ENCODE results near the gene PLPPR4. TPM values are rescaled to one million over a fixed set of nuclear protein-coding genes. Genes with fewer than 3 reads are reported as not detected.
A peak's percentile ranks its signal among the peaks of the same experiment; 100 is the strongest.

Gene PLPPR4, protein sequence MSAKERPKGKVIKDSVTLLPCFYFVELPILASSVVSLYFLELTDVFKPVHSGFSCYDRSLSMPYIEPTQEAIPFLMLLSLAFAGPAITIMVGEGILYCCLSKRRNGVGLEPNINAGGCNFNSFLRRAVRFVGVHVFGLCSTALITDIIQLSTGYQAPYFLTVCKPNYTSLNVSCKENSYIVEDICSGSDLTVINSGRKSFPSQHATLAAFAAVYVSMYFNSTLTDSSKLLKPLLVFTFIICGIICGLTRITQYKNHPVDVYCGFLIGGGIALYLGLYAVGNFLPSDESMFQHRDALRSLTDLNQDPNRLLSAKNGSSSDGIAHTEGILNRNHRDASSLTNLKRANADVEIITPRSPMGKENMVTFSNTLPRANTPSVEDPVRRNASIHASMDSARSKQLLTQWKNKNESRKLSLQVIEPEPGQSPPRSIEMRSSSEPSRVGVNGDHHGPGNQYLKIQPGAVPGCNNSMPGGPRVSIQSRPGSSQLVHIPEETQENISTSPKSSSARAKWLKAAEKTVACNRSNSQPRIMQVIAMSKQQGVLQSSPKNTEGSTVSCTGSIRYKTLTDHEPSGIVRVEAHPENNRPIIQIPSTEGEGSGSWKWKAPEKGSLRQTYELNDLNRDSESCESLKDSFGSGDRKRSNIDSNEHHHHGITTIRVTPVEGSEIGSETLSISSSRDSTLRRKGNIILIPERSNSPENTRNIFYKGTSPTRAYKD
- total RNA-seq (1.2 and 1.5 TPM in 2 replicates), polyA plus RNA-seq (0.19 and 0.68 TPM in 2 replicates)

DNA sequence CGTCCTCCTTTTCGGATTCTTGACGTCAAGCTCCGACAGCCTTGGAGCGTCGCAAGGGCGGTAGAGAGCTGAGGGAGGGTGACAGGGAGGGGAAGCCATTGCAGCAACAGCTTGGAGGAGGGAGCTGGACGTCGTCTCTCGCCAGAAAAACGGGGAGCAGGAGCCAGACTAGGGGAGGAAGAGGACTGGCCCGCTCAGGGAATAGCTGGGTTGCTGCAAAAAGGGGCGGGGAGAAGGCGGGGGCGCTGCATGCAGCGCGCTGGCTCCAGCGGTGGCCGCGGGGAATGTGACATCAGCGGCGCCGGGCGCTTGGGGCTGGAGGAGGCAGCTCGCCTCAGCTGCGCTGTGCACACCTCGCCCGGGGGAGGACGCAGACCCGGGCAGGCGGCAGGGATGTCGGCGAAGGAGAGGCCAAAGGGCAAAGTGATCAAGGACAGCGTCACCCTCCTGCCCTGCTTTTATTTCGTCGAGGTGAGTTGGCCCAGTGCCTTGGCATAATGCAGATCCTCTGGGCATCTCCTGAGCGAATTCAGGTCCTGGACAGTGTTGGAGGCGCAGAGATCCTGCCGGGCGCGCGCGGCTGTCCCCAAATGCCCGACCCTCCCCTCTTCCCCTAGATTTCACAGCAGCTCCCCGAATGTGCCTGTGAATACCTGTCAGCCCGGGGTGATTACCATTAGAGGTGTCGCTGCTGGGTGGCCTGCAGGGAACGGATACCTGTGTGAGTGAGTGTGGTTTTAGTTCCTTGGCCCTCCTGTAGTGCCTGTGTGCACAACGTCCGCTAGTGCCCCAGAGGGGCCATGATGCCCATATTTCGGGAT lies at the start of gene PLPPR4:
PLPPR4 (plus strand) TSS at position 292 of the 821 bp plus-strand sequence; CDS start at position 394, 102 bp downstream.
- peak; percentile 68 for DNase-seq (ENCODE audit: low spot score)
- H3K79me2 ChIP-seq = no peaks in the 10 kb centered on the region
- no peaks in the 10 kb centered on the region for H3K9me3 ChIP-seq (ENCODE audit: low read depth)
- H3K27me3 ChIP-seq = peaks cover 34% of the 10 kb centered on the region
- H3K4me1 ChIP-seq (ENCODE audit: insufficient read depth) = no peaks in the 10 kb centered on the region
- no peaks in the 10 kb centered on the region for H4K20me1 ChIP-seq (ENCODE audit: insufficient read depth, poor library complexity, severe bottlenecking)
- no peaks in the 10 kb centered on the region for H3K9me2 ChIP-seq (replicated peaks; ENCODE audit: insufficient read depth)
- no peak within 1 kb of the TSS for H3K27ac ChIP-seq
- H2AFZ ChIP-seq = peak within 1 kb of the TSS; percentile 59
- no peak for TF ChIP-seq EZH2 (IDR thresholded peaks at IDR 0.05; ENCODE audit: borderline replicate concordance)
- TF ChIP-seq, protein P1, sequence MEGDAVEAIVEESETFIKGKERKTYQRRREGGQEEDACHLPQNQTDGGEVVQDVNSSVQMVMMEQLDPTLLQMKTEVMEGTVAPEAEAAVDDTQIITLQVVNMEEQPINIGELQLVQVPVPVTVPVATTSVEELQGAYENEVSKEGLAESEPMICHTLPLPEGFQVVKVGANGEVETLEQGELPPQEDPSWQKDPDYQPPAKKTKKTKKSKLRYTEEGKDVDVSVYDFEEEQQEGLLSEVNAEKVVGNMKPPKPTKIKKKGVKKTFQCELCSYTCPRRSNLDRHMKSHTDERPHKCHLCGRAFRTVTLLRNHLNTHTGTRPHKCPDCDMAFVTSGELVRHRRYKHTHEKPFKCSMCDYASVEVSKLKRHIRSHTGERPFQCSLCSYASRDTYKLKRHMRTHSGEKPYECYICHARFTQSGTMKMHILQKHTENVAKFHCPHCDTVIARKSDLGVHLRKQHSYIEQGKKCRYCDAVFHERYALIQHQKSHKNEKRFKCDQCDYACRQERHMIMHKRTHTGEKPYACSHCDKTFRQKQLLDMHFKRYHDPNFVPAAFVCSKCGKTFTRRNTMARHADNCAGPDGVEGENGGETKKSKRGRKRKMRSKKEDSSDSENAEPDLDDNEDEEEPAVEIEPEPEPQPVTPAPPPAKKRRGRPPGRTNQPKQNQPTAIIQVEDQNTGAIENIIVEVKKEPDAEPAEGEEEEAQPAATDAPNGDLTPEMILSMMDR (IDR thresholded peaks at IDR 0.05; ENCODE audit: poor library complexity) = no peak
- TF ChIP-seq EZH2phosphoT487 (IDR thresholded peaks at IDR 0.05; ENCODE audit: low read depth, severe bottlenecking, unreplicated experiment) = no peak
- H3K36me3 ChIP-seq (replicated peaks; ENCODE audit: insufficient read depth, low read depth) = no peaks in the 10 kb centered on the region
- H3K4me2 ChIP-seq = peak within 1 kb of the TSS; percentile 95
- H3K4me3 ChIP-seq = peak within 1 kb of the TSS; percentile 58
- 3% methylated on average over 48 of the region's 51 CpGs for WGBS (ENCODE audit: low lambda C conversion rate, missing lambda C conversion rate)

DNA sequence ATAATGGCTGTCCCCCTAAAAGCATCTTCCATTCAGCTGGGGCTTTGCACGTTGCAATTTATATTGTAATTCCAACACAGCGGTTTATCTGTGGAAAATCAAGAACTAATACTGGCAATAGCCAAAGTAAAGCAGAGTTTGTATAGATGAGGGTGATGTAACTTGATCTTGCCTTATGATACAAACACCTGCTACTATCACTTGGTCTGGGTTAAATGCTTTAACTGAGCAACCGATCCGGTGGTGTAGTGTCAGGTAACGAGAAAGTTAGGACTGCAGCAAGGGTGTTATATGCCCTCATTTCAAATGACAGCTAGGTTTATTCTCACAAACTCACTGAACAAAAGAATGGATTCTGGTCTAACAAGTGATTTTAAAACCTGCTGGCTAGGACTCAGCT lies 47.3 kb upstream of the PLPPR4 start:
- Histone ChIP-seq H3K27ac (no peak overlapping the region), H2AFZ (no peak overlapping the region), H3K9me2 (replicated peaks; ENCODE audit: insufficient read depth) (no peaks in the 10 kb centered on the region), H3K9me3 (ENCODE audit: low read depth) (no peaks in the 10 kb centered on the region), H3K4me3 (no peak overlapping the region), H3K27me3 (no peaks in the 10 kb centered on the region), H3K79me2 (no peaks in the 10 kb centered on the region), H3K4me2 (no peak overlapping the region), H4K20me1 (ENCODE audit: insufficient read depth, poor library complexity, severe bottlenecking) (no peaks in the 10 kb centered on the region), H3K4me1 (ENCODE audit: insufficient read depth) (no peaks in the 10 kb centered on the region), H3K36me3 (replicated peaks; ENCODE audit: insufficient read depth, low read depth) (no peaks in the 10 kb centered on the region)
- no peak for DNase-seq (ENCODE audit: low spot score)
- TF ChIP-seq, protein P1 (IDR thresholded peaks at IDR 0.05; ENCODE audit: poor library complexity) = no peak
- TF ChIP-seq EZH2phosphoT487 (IDR thresholded peaks at IDR 0.05; ENCODE audit: low read depth, severe bottlenecking, unreplicated experiment) (no peak), EZH2 (IDR thresholded peaks at IDR 0.05; ENCODE audit: borderline replicate concordance) (no peak)
- WGBS (ENCODE audit: low lambda C conversion rate, missing lambda C conversion rate) = 77% methylated on average over 5 of the region's 5 CpGs

DNA sequence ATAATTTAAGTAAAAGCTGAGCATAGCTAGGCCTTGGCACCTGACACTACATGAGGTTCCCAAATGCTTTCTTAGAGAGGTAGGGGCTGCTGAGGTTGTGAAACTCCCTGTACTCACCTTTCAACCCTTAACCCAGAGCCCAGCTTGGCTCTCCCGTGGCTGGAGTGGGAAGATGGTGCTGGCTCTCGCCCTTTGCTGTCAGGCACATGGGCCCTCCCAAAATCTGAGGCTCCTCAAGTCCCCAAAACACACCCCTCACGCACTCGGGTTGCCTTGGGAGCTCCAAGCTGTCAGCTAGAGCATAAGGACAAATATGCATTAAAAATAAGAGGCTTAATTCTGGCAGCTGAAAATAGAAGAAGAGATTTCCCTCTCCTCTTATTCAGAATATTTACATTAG lies 46.7 kb upstream of the PLPPR4 start:
- TF ChIP-seq, protein P1 (IDR thresholded peaks at IDR 0.05; ENCODE audit: poor library complexity) = no peak
- TF ChIP-seq EZH2 (IDR thresholded peaks at IDR 0.05; ENCODE audit: borderline replicate concordance) (no peak), EZH2phosphoT487 (IDR thresholded peaks at IDR 0.05; ENCODE audit: low read depth, severe bottlenecking, unreplicated experiment) (no peak)
- H3K36me3 ChIP-seq (replicated peaks; ENCODE audit: insufficient read depth, low read depth) = no peaks in the 10 kb centered on the region
- no peak overlapping the region for H3K27ac ChIP-seq
- H3K4me3 ChIP-seq = no peak overlapping the region
- no peaks in the 10 kb centered on the region for H3K9me2 ChIP-seq (replicated peaks; ENCODE audit: insufficient read depth)
- H4K20me1 ChIP-seq (ENCODE audit: insufficient read depth, poor library complexity, severe bottlenecking) = no peaks in the 10 kb centered on the region
- no peak for DNase-seq (ENCODE audit: low spot score)
- H2AFZ ChIP-seq = no peak overlapping the region
- H3K9me3 ChIP-seq (ENCODE audit: low read depth) = no peaks in the 10 kb centered on the region
- H3K4me2 ChIP-seq = no peak overlapping the region
- no peaks in the 10 kb centered on the region for H3K79me2 ChIP-seq
- H3K4me1 ChIP-seq (ENCODE audit: insufficient read depth) = no peaks in the 10 kb centered on the region
- WGBS (ENCODE audit: low lambda C conversion rate, missing lambda C conversion rate) = 39% methylated on average over 4 of the region's 4 CpGs
- H3K27me3 ChIP-seq = no peaks in the 10 kb centered on the region
